NT2/D1 (cell line): ENCODE results near the gene HGF.
A peak's percentile ranks its signal among the peaks of the same experiment; 100 is the strongest.

Experiments used
- DNase-seq: peaks from one replicate; pipeline ENCODE4 v3.0.0-alpha.2; 2011; ENCODE audit warnings: low read depth, low spot score
- H3K27me3 ChIP-seq: 2 replicates; pipeline ENCODE4 v1.6.0; 2011; ENCODE audit warnings: mild to moderate bottlenecking; ENCODE audit not compliant: insufficient read length, insufficient read depth
- H3K36me3 ChIP-seq: 2 replicates; pipeline ENCODE4 v1.6.1; 2011; ENCODE audit warnings: mild to moderate bottlenecking, low read length, mixed read lengths; ENCODE audit not compliant: insufficient read depth, insufficient read length
- H3K4me1 ChIP-seq: 2 replicates; pipeline ENCODE4 v1.5.1; 2011; ENCODE audit not compliant: insufficient read depth, insufficient read length
- H3K4me3 ChIP-seq: 2 replicates; pipeline ENCODE4 v1.5.1; 2011; ENCODE audit warnings: low read depth; ENCODE audit not compliant: insufficient read length
- H3K9ac ChIP-seq: 2 replicates; pipeline ENCODE4 v1.6.0; 2011; ENCODE audit warnings: low read depth; ENCODE audit not compliant: insufficient read length
- H3K9me3 ChIP-seq: 2 replicates; pipeline ENCODE4 v1.5.1; 2011; ENCODE audit warnings: mild to moderate bottlenecking, low read length; ENCODE audit not compliant: insufficient read depth
- SUZ12 ChIP-seq: IDR thresholded peaks from 2 replicates; pipeline ENCODE4 v1.6.1; 2011; ENCODE audit not compliant: insufficient read length, insufficient read depth; ENCODE audit errors: extremely low read depth
- YY1 ChIP-seq: IDR thresholded peaks from 2 replicates; pipeline ENCODE4 v1.6.1; 2011; ENCODE audit not compliant: insufficient read length, insufficient read depth
- ZNF274 ChIP-seq: IDR thresholded peaks from 2 replicates; pipeline ENCODE4 v1.6.1; 2011; ENCODE audit warnings: mild to moderate bottlenecking, low read depth, low read length

Gene HGF

DNA sequence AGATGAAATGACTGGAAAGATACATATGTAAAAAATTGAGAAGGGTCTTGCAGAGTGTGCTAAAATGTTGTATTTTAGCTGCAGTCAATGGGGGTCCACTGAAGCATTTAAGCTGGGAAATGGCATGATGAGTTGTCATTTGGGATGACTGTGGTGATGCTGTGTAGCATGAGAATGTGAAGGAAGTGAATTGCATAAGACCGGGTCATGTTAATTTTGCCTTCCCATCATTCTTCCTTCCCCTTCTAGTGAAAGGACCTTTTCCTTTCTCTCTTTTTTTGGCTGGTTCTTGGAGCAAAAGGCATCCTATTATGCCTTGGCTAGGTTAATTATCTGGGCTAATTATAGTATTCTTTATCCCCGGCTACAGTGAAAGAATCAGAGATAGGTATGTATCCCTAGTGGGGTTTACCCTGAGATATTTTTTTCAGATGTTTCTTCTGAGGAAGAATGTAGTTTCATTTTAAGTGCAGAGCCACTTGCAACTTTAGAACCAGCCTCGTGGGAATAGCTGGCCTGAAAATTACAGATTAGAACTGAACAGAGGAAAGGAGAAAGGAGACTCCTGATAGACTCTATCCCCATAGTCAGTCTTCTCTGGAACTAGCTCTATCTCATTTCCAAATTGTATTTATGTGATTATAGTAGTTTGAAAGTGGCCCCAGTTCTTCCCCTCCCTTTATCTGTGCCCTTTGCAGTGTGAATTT, 93.6 kb downstream of the HGF start:
- Histone ChIP-seq H3K4me3 (no peak overlapping the region), H3K9ac (no peak overlapping the region), H3K27me3 (no peaks in the 10 kb centered on the region), H3K4me1 (no peaks in the 10 kb centered on the region), H3K9me3 (no peaks in the 10 kb centered on the region), H3K36me3 (no peaks in the 10 kb centered on the region)
- TF ChIP-seq SUZ12 (no peak), ZNF274 (no peak), YY1 (no peak)
- no peak for DNase-seq

DNA sequence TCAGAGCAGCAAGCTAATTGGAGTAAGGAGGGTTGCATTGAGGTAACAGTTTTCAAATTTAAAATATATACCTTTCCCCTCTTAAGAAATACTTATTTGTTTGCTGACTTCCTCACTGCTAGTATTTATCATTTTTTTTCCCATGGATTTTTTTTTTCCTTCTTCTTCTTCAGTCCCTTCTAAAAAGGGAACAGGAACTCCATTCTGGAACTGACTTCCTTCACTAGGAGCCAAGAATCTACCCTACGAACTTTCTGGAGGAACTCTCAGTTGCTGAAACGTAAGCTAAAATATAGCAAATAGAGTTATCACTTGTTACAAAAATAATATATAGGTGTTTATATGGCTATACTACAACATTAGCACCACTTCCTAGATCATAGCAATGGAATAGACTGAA, 95.4 kb downstream of the HGF start:
- Histone ChIP-seq H3K4me1 (no peaks in the 10 kb centered on the region), H3K4me3 (no peak overlapping the region), H3K9ac (no peak overlapping the region), H3K9me3 (no peaks in the 10 kb centered on the region), H3K36me3 (no peaks in the 10 kb centered on the region), H3K27me3 (no peaks in the 10 kb centered on the region)
- no peak for DNase-seq
- TF ChIP-seq YY1: no peak
- no peak for TF ChIP-seq SUZ12
- no peak for TF ChIP-seq ZNF274

DNA sequence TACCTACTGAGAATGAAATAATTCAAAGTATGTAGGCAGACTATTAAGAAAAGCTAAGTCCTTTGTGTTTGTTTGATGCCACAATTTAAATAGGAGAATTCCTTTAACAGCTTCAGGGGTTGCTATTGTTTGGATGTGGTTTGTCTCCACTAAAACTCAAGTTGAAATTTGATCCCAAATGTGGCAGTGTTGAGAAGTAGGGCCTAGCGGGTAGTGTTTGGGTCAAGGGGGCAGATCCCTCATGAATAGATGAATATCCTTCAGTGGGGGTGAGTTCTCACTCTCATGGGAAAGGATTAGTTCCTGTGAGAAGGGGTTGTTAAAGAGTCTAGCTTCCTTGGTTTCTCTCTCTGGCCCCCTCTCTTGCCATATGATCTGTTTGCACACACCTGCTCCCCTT, 97.0 kb downstream of the HGF start:
- DNase-seq: peak; percentile 68
- Histone ChIP-seq H3K36me3 (no peaks in the 10 kb centered on the region), H3K9ac (no peak overlapping the region), H3K9me3 (no peaks in the 10 kb centered on the region), H3K27me3 (no peaks in the 10 kb centered on the region), H3K4me1 (no peaks in the 10 kb centered on the region), H3K4me3 (no peak overlapping the region)
- no peak for TF ChIP-seq ZNF274
- TF ChIP-seq YY1: no peak
- no peak for TF ChIP-seq SUZ12

DNA sequence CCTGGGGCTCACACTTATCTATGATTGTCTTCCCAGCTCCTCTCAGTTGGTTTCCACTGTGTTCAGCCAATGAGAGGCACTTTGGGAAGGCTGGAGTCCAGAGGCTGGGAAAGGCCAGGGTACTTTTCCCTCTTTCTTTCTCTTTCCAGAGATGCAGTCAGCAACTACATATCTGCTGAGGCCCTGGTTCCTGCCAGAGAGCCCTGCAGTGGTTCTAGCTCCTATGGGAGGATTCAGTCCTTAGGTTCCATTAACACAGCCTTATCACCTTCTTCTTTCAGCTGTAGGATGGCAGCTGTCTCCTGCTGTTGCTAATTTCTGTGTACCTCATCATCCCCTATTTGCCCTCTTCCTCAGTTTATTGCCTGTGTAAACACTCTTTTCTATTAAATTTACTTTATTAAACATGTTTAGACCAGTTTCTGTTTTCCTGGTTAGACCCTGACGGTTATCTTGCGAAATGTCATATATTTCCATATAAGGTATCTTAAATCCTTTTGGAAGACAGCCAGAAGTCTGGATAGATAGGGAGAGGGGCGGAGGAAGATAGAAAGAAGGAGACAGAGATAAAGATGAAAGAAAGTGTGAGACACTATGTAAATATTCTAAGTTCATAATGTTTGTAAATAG, 100.3 kb downstream of the HGF start:
- no peak for DNase-seq
- H3K4me1 ChIP-seq: no peaks in the 10 kb centered on the region
- no peak for TF ChIP-seq SUZ12
- no peak for TF ChIP-seq ZNF274
- no peak for TF ChIP-seq YY1

DNA sequence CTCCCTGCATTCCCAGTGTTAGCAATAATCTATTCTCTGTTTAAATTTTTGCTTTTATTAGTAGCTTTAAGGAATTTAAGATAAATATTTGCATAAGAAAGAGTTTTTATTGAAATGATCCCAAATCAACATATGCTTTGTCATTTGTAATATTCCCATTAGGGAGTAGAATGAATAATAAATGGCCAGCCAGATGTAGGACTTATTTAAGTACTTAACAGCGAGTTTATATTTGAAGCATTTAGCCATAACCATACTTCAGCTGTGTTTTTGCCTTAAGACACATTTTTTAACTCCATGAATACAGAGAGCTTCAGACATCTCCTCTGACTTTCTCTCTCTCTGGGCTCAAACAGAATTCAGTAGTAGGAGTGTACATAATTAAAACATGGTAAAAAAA, 103.6 kb downstream of the HGF start:
- H3K9ac ChIP-seq: no peak overlapping the region
- H3K36me3 ChIP-seq: no peaks in the 10 kb centered on the region
- H3K4me3 ChIP-seq: no peak overlapping the region
- no peaks in the 10 kb centered on the region for H3K4me1 ChIP-seq
- H3K27me3 ChIP-seq: no peaks in the 10 kb centered on the region
- no peaks in the 10 kb centered on the region for H3K9me3 ChIP-seq
- no peak for DNase-seq
- TF ChIP-seq ZNF274: no peak
- no peak for TF ChIP-seq YY1
- TF ChIP-seq SUZ12: no peak

More for the DNA sequence above, 100.3 kb downstream of the HGF start:
- H3K36me3 ChIP-seq: no peaks in the 10 kb centered on the region
- no peak overlapping the region for H3K4me3 ChIP-seq
- H3K27me3 ChIP-seq: no peaks in the 10 kb centered on the region
- H3K9ac ChIP-seq: no peak overlapping the region
- H3K9me3 ChIP-seq: no peaks in the 10 kb centered on the region

DNA sequence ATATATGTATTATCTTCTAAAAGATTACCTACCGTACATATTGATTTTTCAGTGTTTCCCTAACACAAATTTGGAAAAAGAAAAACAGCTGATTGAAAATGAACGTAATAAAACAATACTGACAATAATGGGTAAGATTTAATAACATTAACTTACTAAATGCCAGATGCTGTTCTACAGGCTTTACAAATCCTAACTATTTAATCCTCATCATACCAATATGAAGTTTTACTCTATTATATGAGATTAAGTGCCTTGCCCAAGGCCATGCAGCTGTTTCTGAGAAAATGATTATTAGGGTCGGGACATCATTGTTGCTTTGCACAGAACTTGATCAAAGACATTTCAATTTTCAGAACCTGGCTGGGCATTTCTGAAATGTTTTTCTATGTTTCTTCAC, 104.6 kb downstream of the HGF start:
- Histone ChIP-seq H3K4me3 (no peak overlapping the region), H3K9ac (no peak overlapping the region)
- TF ChIP-seq SUZ12 (no peak), ZNF274 (no peak), YY1 (no peak)

DNA sequence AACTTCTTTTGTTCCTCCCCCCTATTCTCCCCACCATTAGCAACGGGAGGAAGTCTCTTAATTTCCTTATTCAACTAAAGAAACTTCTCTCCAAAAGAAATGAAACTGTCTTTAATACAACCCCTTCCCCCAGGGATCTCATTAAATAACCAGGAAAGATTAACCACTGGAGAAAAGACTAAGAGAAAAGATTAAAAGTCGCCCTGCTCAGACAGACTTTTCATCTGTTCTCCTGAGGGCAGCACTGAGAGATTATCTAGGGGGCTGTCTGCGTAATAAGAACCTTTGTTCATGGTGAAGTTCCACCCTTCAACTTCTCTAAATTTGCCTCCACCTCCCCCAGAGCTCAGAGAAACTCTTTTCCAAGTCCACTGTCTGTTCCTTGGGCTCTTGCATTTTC, 105.5 kb downstream of the HGF start:
- Histone ChIP-seq H3K27me3 (no peaks in the 10 kb centered on the region), H3K4me3 (no peak overlapping the region), H3K9me3 (no peaks in the 10 kb centered on the region), H3K4me1 (no peaks in the 10 kb centered on the region), H3K9ac (no peak overlapping the region), H3K36me3 (no peaks in the 10 kb centered on the region)
- no peak for TF ChIP-seq ZNF274
- TF ChIP-seq YY1: no peak
- TF ChIP-seq SUZ12: no peak
- DNase-seq: no peak

More for the DNA sequence above, 104.6 kb downstream of the HGF start:
- H3K36me3 ChIP-seq: no peaks in the 10 kb centered on the region
- H3K9me3 ChIP-seq: no peaks in the 10 kb centered on the region
- H3K27me3 ChIP-seq: no peaks in the 10 kb centered on the region
- DNase-seq: no peak
- H3K4me1 ChIP-seq: no peaks in the 10 kb centered on the region
